HG03025 (cell line): Measurements from ENCODE around the gene ESYT2.
"Not testable (repeated sequence)": the region's sequence is repeated elsewhere in the genome, so short reads cannot be mapped to it uniquely, and the experiment has no call there.

Source experiments
- ATAC-seq: cut with Tn5 transposase; IDR thresholded peaks from one replicate; pipeline ENCODE4 v1.9.1; 2021; ENCODE audit warnings: mild to moderate bottlenecking, moderate library complexity; ENCODE audit not compliant: unreplicated experiment, low FRiP score

The ESYT2 gene

GRCh38 chr7:158704524-158705233 lies 124.6 kb downstream of the ESYT2 start, which contains the start of gene NCAPG2:
Gene NCAPG2, minus strand, starts transcription at chr7:158704804. Its CDS starts 2,905 bp downstream, at chr7:158701899.
- peak; percentile 98 for ATAC-seq

GRCh38 chr7:158703679-158704523 lies 125.4 kb downstream of the ESYT2 start:
- not testable (repeated sequence) for ATAC-seq

GRCh38 chr7:158702944-158703343 lies 126.4 kb downstream of the ESYT2 start:
- no peak for ATAC-seq

- ATAC-seq = no peak
These were observed 127.1 kb downstream of the ESYT2 start for GRCh38 chr7:158702196-158702595.

GRCh38 chr7:158700008-158700407 lies 129.3 kb downstream of the ESYT2 start:
- ATAC-seq = no peak

- no peak for ATAC-seq
These were observed 130.0 kb downstream of the ESYT2 start for GRCh38 chr7:158699341-158699740.

- no peak for ATAC-seq
These were observed 130.6 kb downstream of the ESYT2 start for GRCh38 chr7:158698657-158699195.

GRCh38 chr7:158697597-158697996 lies 131.7 kb downstream of the ESYT2 start:
- not testable (repeated sequence) for ATAC-seq

- peak; percentile 91 for ATAC-seq
These were observed 133.4 kb downstream of the ESYT2 start for GRCh38 chr7:158695726-158696452.

GRCh38 chr7:158695056-158695455 lies 134.3 kb downstream of the ESYT2 start:
- ATAC-seq = no peak

GRCh38 chr7:158694650-158695049 lies 134.7 kb downstream of the ESYT2 start:
- ATAC-seq = no peak

GRCh38 chr7:158689488-158689887 lies 139.8 kb downstream of the ESYT2 start:
- no peak for ATAC-seq

GRCh38 chr7:158687406-158687805 lies 141.9 kb downstream of the ESYT2 start:
- no peak for ATAC-seq

GRCh38 chr7:158685693-158686092 lies 143.6 kb downstream of the ESYT2 start:
- no peak for ATAC-seq

GRCh38 chr7:158684329-158684728 lies 145.0 kb downstream of the ESYT2 start:
- ATAC-seq = no peak

- ATAC-seq = no peak
These were observed 145.8 kb downstream of the ESYT2 start for GRCh38 chr7:158683541-158683940.

GRCh38 chr7:158682456-158682855 lies 146.9 kb downstream of the ESYT2 start:
- ATAC-seq = no peak
